Skeletal muscle satellite cell (primary cell): Measurements from ENCODE around the gene NFKBIB. TPM values are rescaled to one million over a fixed set of nuclear protein-coding genes. Genes with fewer than 3 reads are reported as not detected.
A peak's percentile ranks its signal among the peaks of the same experiment; 100 is the strongest.
"Not testable (repeated sequence)": the region's sequence is repeated elsewhere in the genome, so short reads cannot be mapped to it uniquely, and the experiment has no call there.

Experiments used
- H3K27me3 ChIP-seq: 2 replicates; pipeline ENCODE4 v1.7.0; 2013; ENCODE audit warnings: low read length; ENCODE audit not compliant: control insufficient read depth, insufficient read depth
- H3K36me3 ChIP-seq: 2 replicates; pipeline ENCODE4 v1.7.0; 2013; ENCODE audit warnings: mild to moderate bottlenecking, control low read depth, low read length; ENCODE audit not compliant: insufficient read depth
- H3K4me1 ChIP-seq: 2 replicates; pipeline ENCODE4 v1.7.0; 2013; ENCODE audit warnings: low read length; ENCODE audit not compliant: control insufficient read depth, insufficient read depth
- H3K4me2 ChIP-seq: 2 replicates; pipeline ENCODE4 v1.7.0; 2013; ENCODE audit warnings: mild to moderate bottlenecking, low read length
- H3K4me3 ChIP-seq: 2 replicates; pipeline ENCODE4 v1.7.0; 2013; ENCODE audit warnings: low read length
- H3K9ac ChIP-seq: 2 replicates; pipeline ENCODE4 v1.7.0; 2013; ENCODE audit warnings: mild to moderate bottlenecking, low read depth, low read length, moderate library complexity
- H3K9me3 ChIP-seq: replicated peaks from 2 replicates; pipeline ENCODE4 v1.7.0; 2013; ENCODE audit warnings: mild to moderate bottlenecking, control low read depth, low read length
- total RNA-seq: library from RNA; depleted of rRNA; stranded (reverse); fragments of >200 nt; gene quantifications from 2 replicates; pipeline ENCODE4 v1.2.3, GENCODE V29; 2012; rRNA removed

The NFKBIB gene, protein sequence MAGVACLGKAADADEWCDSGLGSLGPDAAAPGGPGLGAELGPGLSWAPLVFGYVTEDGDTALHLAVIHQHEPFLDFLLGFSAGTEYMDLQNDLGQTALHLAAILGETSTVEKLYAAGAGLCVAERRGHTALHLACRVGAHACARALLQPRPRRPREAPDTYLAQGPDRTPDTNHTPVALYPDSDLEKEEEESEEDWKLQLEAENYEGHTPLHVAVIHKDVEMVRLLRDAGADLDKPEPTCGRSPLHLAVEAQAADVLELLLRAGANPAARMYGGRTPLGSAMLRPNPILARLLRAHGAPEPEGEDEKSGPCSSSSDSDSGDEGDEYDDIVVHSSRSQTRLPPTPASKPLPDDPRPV
- total RNA-seq = 11.7 and 18.1 TPM in 2 replicates

DNA sequence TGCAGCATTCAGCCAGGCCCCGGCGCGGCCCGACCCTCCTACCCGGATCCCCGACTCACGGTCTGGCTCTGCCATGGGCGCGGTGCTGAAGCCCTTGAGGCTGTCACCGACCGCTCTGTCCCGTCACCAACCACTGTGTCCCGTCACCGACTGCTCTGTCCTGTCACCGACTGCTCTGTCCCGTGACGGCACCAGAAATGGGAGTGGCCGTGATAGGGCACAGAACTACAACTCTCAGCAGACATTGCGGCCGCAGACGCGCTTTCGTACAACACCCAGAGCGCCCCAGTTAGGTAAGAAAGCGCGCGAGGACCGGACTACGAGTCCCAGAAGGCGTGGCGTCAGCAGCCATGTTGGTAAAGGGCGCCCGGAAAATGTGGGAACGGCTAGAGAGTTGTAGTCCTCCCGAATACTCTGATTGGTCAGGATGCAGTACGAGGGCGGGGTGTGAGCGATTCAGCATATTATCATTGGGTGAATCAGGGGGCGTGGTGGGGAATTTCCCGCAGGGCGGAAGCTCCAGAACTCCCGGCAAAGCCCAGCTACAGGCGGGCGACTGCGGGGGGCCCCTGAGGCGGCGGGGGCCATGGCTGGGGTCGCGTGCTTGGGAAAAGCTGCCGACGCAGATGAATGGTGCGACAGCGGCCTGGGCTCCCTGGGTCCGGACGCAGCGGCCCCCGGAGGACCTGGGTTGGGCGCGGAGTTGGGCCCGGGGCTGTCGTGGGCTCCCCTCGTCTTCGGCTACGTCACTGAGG lies at the start of gene NFKBIB, which contains the start of gene SIRT2:
Gene NFKBIB (plus strand): TSS at position 523 of the 755 bp plus-strand sequence. CDS start 64 bp downstream, at position 587.
Gene SIRT2 (minus strand): TSS at position 172 of the 755 bp plus-strand sequence. CDS start 97 bp downstream, at position 75.
- Histone ChIP-seq H3K36me3 (peaks cover 3% of the 10 kb centered on the region), H3K4me3 (peak within 1 kb of the TSS; percentile 84), H3K4me1 (peaks cover 14% of the 10 kb centered on the region), H3K9me3 (no peaks in the 10 kb centered on the region), H3K27me3 (no peaks in the 10 kb centered on the region), H3K9ac (peak within 1 kb of the TSS; percentile 87), H3K4me2 (peak within 1 kb of the TSS; percentile 96)

DNA sequence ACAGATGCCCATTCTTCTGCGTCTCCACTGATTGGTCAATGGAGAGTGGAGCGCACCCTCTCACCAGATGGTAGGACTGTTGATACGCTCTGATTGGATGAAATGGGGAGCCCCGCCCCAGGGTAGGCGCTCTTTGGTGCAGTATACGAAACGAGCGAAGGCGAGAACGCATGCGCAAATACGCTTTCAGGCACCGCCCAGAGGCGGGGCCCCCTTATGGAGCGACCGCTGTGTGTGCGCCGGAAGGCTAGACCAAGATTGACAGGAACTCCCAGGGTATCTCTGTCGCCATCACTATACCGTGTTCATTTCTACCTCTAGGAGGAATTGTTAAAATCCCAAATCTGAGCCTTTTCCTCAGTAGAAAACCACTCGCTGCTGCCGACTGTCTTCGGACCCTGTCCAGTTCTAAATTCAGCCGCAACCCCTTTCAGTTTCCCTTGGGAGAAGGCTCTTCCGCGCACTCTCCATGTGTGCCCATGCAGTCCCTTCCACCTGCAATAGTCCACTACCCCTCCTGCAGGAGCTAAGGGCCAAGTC lies 49.3 kb upstream of the NFKBIB start:
- H3K4me3 ChIP-seq = peak overlapping the region; percentile 74
- H3K4me2 ChIP-seq = peak overlapping the region; percentile 97
- peaks cover 32% of the 10 kb centered on the region for H3K36me3 ChIP-seq
- no peaks in the 10 kb centered on the region for H3K27me3 ChIP-seq
- peaks cover 35% of the 10 kb centered on the region for H3K4me1 ChIP-seq
- peak overlapping the region; percentile 91 for H3K9ac ChIP-seq
- no peaks in the 10 kb centered on the region for H3K9me3 ChIP-seq

DNA sequence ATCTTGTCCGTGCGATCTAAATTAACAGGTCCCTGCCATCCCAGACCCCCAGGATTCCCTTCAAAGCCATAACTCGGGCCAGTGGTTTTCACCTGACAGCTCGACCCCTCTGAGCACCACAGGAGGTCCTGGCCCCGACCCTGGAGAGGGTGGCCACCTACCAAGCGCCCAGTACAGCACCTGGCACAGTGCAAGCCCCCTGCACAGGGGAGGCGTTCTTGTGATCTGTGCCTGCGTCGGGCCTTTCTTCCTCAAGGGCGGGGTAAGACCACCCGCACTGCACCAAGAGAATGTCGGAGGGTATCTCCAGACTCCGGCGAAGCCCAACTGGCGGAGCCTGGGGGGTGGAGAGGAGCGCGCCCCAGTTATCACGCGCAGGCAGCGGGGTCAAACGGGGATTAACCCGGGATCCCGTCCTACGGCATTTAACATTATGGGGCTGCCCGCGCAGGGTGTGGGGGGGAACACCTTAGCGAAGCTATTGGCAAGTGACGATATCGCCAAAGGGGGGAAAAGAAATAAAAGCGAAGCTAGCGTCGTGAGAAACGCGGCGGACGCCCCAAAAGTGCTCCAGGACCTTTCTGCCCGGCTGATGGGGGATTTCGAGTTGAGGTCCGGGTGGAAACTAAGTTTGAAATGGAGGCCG lies 48.7 kb upstream of the NFKBIB start:
- Histone ChIP-seq H3K4me2 (peak overlapping the region; percentile 97), H3K4me3 (peak overlapping the region; percentile 74), H3K36me3 (peaks cover 26% of the 10 kb centered on the region), H3K27me3 (no peaks in the 10 kb centered on the region), H3K9me3 (no peaks in the 10 kb centered on the region), H3K4me1 (peaks cover 35% of the 10 kb centered on the region), H3K9ac (peak overlapping the region; percentile 91)

DNA sequence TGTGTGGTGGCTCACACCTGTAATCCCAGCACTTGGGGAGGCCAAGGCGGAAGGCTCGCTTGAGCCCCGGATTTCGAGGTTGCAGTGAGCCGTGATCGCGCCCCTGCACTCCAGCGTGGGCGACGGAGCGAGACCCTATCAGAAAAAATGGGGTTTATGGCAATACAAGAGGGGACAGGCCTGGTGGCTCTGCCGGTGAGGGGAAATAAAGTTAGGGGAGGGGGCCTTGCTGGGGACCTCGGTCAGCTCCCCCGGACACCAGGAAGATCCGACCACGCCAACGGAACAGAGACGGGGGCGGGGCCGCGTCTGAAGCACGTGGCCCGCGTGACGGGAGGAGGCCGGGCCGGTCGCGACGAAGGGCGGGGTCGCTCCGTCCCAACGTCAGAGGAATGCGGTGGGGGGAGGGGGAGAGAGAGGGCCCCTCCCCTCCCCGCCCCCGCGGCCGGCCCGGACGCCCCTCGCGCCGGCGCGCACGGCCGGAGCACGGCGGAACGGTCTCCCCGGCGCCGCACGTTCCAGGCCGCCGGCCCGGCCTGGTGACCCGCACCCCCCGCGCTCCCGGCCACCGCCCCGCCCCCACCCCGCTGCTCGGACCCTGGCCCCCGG lies 48.0 kb upstream of the NFKBIB start:
- Histone ChIP-seq H3K4me1 (peaks cover 35% of the 10 kb centered on the region), H3K9me3 (no peaks in the 10 kb centered on the region), H3K4me2 (peak overlapping the region; percentile 97), H3K9ac (peak overlapping the region; percentile 91), H3K4me3 (peak overlapping the region; percentile 74), H3K36me3 (peaks cover 20% of the 10 kb centered on the region), H3K27me3 (no peaks in the 10 kb centered on the region)

DNA sequence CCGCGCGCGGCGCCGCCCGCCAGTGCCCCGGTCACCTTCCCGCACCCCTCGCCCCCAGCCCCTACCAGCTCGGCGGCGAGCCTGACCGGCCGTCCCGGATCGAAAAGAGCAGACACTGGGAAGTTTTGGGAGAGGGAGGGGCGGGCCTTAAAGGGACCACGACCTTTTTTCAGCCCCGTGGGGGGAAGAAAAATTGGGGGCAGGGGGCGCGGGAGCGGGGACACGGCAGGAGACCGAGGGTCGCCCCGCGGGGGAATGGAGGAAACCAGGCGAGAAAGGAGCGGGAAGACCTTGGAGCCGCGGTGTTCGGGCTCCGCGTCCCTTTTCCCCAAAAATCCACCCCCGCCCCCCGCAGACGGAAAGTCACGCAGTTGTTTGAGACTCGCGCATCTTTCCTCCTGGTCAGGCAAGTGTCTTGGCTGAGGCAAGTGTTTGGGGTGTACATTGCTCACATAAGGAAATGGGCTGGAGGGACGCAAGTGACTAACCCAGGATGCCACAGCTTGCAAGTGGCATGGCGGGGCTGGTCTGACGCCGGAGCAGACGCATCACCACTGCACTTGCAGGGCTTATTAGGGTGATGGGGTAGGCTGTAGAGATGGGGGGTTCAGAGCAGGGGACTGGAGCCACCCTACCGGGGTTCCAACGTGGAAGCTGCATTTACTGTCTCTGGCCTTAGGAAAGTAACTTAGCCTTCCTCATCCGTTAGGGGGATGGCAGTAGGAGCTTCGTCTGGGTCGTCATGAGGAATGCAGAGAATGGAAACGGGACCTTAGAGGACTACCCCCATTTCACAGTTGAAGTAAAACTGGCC lies 47.3 kb upstream of the NFKBIB start:
- Histone ChIP-seq H3K9me3 (no peaks in the 10 kb centered on the region), H3K9ac (peak overlapping the region; percentile 91), H3K4me2 (peak overlapping the region; percentile 97), H3K27me3 (no peaks in the 10 kb centered on the region), H3K36me3 (peaks cover 13% of the 10 kb centered on the region), H3K4me3 (peak overlapping the region; percentile 74), H3K4me1 (peaks cover 30% of the 10 kb centered on the region)

DNA sequence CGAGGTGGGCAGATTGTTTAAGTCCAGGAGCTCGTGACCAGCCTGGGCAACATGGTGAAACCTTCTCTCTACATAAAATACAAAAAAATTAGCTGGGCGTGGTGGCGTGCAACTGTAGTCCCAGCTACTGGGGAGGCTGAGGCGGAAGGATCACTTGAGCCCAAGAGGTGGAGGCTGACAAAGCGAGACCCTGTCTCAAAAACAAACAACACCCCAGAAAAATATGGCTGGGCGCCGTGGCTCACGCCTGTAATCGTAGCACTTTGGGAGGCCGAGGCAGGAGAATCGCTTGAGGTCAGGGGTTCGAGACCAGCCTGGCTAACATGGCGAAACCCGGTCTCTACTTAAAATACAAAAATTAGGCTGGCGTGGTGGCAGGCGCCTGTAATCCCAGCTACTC lies 46.6 kb upstream of the NFKBIB start:
- Histone ChIP-seq H3K4me2 (peak overlapping the region; percentile 97), H3K36me3 (peaks cover 8% of the 10 kb centered on the region), H3K9ac (peak overlapping the region; percentile 91), H3K27me3 (no peaks in the 10 kb centered on the region), H3K4me1 (peaks cover 23% of the 10 kb centered on the region), H3K4me3 (peak overlapping the region; percentile 74), H3K9me3 (no peaks in the 10 kb centered on the region)

GRCh38 chr19:38854961-38855360 lies 44.8 kb upstream of the NFKBIB start:
- H3K4me1 ChIP-seq = peaks cover 19% of the 10 kb centered on the region
- H3K4me3 ChIP-seq, H3K36me3 ChIP-seq, H3K9ac ChIP-seq, H3K4me2 ChIP-seq, H3K9me3 ChIP-seq, H3K27me3 ChIP-seq: not testable (repeated sequence)

DNA sequence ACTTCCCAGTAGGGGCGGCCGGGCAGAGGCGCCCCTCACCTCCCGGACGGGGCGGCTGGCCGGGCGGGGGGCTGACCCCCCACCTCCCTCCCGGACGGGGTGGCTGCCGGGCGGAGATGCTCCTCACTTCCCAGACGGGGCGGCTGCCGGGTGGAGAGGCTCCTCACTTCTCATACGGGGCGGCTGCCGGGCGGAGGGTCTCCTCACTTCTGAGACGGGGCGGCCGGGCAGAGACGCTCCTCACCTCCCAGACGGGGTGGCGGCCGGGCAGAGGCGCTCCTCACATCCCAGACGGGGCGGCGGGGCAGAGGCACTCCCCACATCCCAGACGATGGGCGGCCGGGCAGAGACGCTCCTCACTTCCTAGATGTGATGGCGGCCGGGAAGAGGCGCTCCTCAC lies 44.0 kb upstream of the NFKBIB start:
- not testable (repeated sequence) for H3K9ac ChIP-seq, H3K36me3 ChIP-seq, H3K4me3 ChIP-seq, H3K27me3 ChIP-seq, H3K4me2 ChIP-seq, H3K9me3 ChIP-seq
- peaks cover 17% of the 10 kb centered on the region for H3K4me1 ChIP-seq

DNA sequence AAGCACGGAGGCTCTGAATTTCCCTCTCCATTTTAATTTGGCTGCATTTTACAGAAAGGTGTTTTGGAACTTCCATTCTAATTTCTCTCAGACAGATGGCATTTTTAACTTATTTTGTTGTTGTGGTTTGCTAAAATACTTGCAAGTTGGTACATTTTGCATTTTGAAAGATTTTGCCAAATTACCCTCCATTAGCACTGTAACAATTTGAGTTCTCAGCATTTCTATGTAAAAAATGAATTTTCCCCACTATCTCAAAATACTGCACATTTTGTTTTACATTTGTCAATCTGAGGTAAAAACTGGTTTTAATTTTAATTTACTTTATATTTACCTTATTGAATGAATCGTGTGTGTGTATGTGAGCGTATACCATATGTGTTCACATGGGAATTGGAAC lies 43.0 kb upstream of the NFKBIB start:
- H3K4me2 ChIP-seq = no peak overlapping the region
- H3K4me3 ChIP-seq = no peak overlapping the region
- no peaks in the 10 kb centered on the region for H3K36me3 ChIP-seq
- no peaks in the 10 kb centered on the region for H3K27me3 ChIP-seq
- no peaks in the 10 kb centered on the region for H3K9me3 ChIP-seq
- peaks cover 8% of the 10 kb centered on the region for H3K4me1 ChIP-seq
- no peak overlapping the region for H3K9ac ChIP-seq

- not testable (repeated sequence) for H3K27me3 ChIP-seq, H3K4me2 ChIP-seq, H3K9me3 ChIP-seq, H3K4me1 ChIP-seq, H3K4me3 ChIP-seq, H3K9ac ChIP-seq, H3K36me3 ChIP-seq
Measured at GRCh38 chr19:38859631-38860204, 40.1 kb upstream of the NFKBIB start.
